K562 (cell line): ENCODE measurements around the gene FGF11. TPM values are rescaled to one million over a fixed set of nuclear protein-coding genes. Genes with fewer than 3 reads are reported as not detected.

Source experiments
- ATAC-seq: fragments of 200-7000 bp; cut with Tn5 transposase; 3 replicates; pipeline ENCODE4 v1.9.1; 2020; ENCODE audit warnings: moderate library complexity
- BruUV-seq: library from RNA; stranded (reverse); fragments of 400-500 nt; replicated peaks from 2 replicates; lab custom pipeline; 2021; lab: Mats Ljungman, UMichigan
- CTCF ChIA-PET: fragments of 300-600 bp; formaldehyde crosslinking; extraction: SDS; loops from one replicate; lab custom pipeline; 2021; ENCODE audit warnings: low intra/inter-chr PET ratio; lab: Yijun Ruan, JAX
- POLR2A ChIA-PET: fragments of 300-600, 350-650 bp; sonication (Branson Sonifier 250); formaldehyde crosslinking; extraction: SDS; loops from one replicate; lab custom pipeline; 2021; ENCODE audit warnings: antibody characterized with exemption, inconsistent platforms; lab: Yijun Ruan, JAX
- DNase-seq, 4 experiments: peaks; one replicate each; pipeline versions ENCODE4 v3.0.0 to v3.0.0-alpha.2; 2011 to 2018; ENCODE audit warnings: low spot score in 3 of 4, mixed read lengths in 3 of 4; ENCODE audit errors: extremely low read depth in 1 of 4
- FAIRE-seq: peaks from 2 replicates; lab custom pipeline; 2011; peaks lifted over from hg19 to GRCh38; lab: Jason Lieb, UNC
- H2AFZ ChIP-seq: 2 replicates; pipeline ENCODE4 v1.6.0; 2011; ENCODE audit warnings: low read depth, low read length, control low read depth, inconsistent platforms
- H3K27ac ChIP-seq: fragments of 200-600 bp; 3 replicates; pipeline ENCODE4 v1.8.0; 2011; ENCODE audit warnings: low read depth, mild to moderate bottlenecking, control low read depth, inconsistent platforms, low read length, moderate library complexity, mixed read lengths; ENCODE audit errors: extremely low read depth
- H3K27me3 ChIP-seq, 2 experiments: fragments of 300-600 bp in 1 of 2; 2 replicates in 1 of 2; 3 replicates in 1 of 2; pipeline versions ENCODE4 v1.6.0 to v1.8.0; 2011; ENCODE audit warnings: inconsistent platforms in 2 of 2, low read length in 2 of 2, mild to moderate bottlenecking in 1 of 2, mixed read lengths in 1 of 2, moderate library complexity in 1 of 2; ENCODE audit not compliant: control insufficient read depth in 2 of 2, insufficient read depth in 2 of 2
- H3K36me3 ChIP-seq: fragments of 300-600 bp; 3 replicates; pipeline ENCODE4 v1.8.0; 2011; ENCODE audit warnings: mild to moderate bottlenecking, low read length, inconsistent platforms; ENCODE audit not compliant: control insufficient read depth, insufficient read depth
- H3K4me1 ChIP-seq, 2 experiments: fragments of 200-600 bp in 1 of 2; replicated peaks in 1 of 2; 2 replicates in 1 of 2; 3 replicates in 1 of 2; pipeline versions ENCODE4 v1.5.1 to v1.8.0; 2011; ENCODE audit warnings: inconsistent platforms in 2 of 2, low read length in 2 of 2, mild to moderate bottlenecking in 1 of 2, mixed read lengths in 1 of 2, moderate library complexity in 1 of 2; ENCODE audit not compliant: control insufficient read depth in 2 of 2, insufficient read depth in 2 of 2
- H3K4me2 ChIP-seq: 2 replicates; pipeline ENCODE4 v1.6.1; 2011; ENCODE audit warnings: low read length, control low read depth, inconsistent platforms, mixed read lengths; ENCODE audit not compliant: insufficient read depth
- H3K4me3 ChIP-seq: fragments of 200-600 bp; sonication (generic), shearing (Covaris generic); 2 replicates; pipeline ENCODE4 v1.5.1; 2016; ENCODE audit warnings: control low read depth, inconsistent platforms
- H3K79me2 ChIP-seq: fragments of 200-600 bp; 3 replicates; pipeline ENCODE4 v1.8.0; 2011; ENCODE audit warnings: low read length, inconsistent platforms; ENCODE audit not compliant: control insufficient read depth, insufficient read depth
- H3K9ac ChIP-seq, 2 experiments: 2 replicates each; pipeline versions ENCODE4 v1.6.0 to v1.6.1; 2011; ENCODE audit warnings: low read depth in 2 of 2, low read length in 2 of 2, control low read depth in 1 of 2, inconsistent platforms in 1 of 2, mild to moderate bottlenecking in 1 of 2, mixed read lengths in 1 of 2; ENCODE audit not compliant: insufficient read depth in 1 of 2
- H3K9me1 ChIP-seq: one replicate; pipeline ENCODE4 v1.6.0; 2011; ENCODE audit warnings: inconsistent platforms, mild to moderate bottlenecking, low read length, moderate library complexity; ENCODE audit not compliant: control insufficient read depth, insufficient read depth
- H3K9me3 ChIP-seq: replicated peaks from 2 replicates; pipeline ENCODE4 v1.5.1; 2011; ENCODE audit warnings: low read depth, low read length, inconsistent platforms; ENCODE audit not compliant: control insufficient read depth, insufficient read depth
- H4K20me1 ChIP-seq: replicated peaks from 2 replicates; pipeline ENCODE4 v1.6.1; 2011; ENCODE audit warnings: low read length, inconsistent platforms, mixed read lengths; ENCODE audit not compliant: control insufficient read depth, insufficient read depth
- MBD2 ChIP-seq: sonication (generic); IDR thresholded peaks from 2 replicates; pipeline ENCODE4 v1.6.1; 2016; ENCODE audit warnings: low read depth, borderline replicate concordance
- MNT ChIP-seq, 2 experiments: fragments of 450-650 bp; conservative IDR thresholded peaks; 2 replicates each; pipeline ENCODE4 v1.6.1; 2017; ENCODE audit warnings: mild to moderate bottlenecking in 2 of 2, moderate library complexity in 2 of 2
- POLR2B ChIP-seq: fragments of 450-650 bp; IDR thresholded peaks from 2 replicates; pipeline ENCODE4 v1.6.1; 2018; ENCODE audit warnings: low read depth; ENCODE audit not compliant: partially characterized antibody
- POLR2G ChIP-seq: fragments of 200-400 bp; formaldehyde crosslinking; IDR thresholded peaks from 2 replicates; pipeline ENCODE4 v1.6.1; 2017; ENCODE audit warnings: low read depth, mild to moderate bottlenecking, antibody characterized with exemption, low read length, moderate library complexity
- TCF3 ChIP-seq: sonication (generic); formaldehyde crosslinking; IDR thresholded peaks from 2 replicates; pipeline ENCODE4 v1.4.0; 2020; ENCODE audit warnings: mild to moderate bottlenecking, missing genetic modification reagents
- WGBS: fragments of 100-300 bp; shearing (Covaris generic); methylation state at CpG from one replicate; pipeline ENCODE4 v1.1.6; 2016; ENCODE audit warnings: low coverage, mixed read lengths; ENCODE audit not compliant: insufficient coverage; ENCODE audit errors: missing lambda C conversion rate; 5-methylcytosine and 5-hydroxymethylcytosine counted together
- in situ Hi-C: fragments of 300-500 bp; cut with MboI; formaldehyde crosslinking; loops from 4 replicates; pipeline ENCODE4 v1.15.0; 2018; ENCODE audit warnings: inconsistent platforms, mixed read lengths
- intact Hi-C: fragments of 100-400 bp; cut with micrococcal nuclease; formaldehyde crosslinking; loops from 2 replicates; pipeline ENCODE4 v1.14.2; 2022
- polyA plus RNA-seq, 8 experiments: library from polyadenylated mRNA; depleted of rRNA in 4 of 8; stranded (reverse) in 5 of 8; unstranded in 3 of 8; fragments of >200 nt; fragmentation: Nextera tagmentation in 2 of 8; fragmentation: Illumina TruSeq in 1 of 8; extraction: Ambion mirVana in 2 of 8; extraction: Trizol in 1 of 8; gene quantifications; 2 replicates each; pipeline versions ENCODE4 v1.2.1 to v1.2.3, GENCODE V29; 2011 to 2014; ENCODE audit warnings: inconsistent platforms in 1 of 8, missing spikeins in 1 of 8
- total RNA-seq, 7 experiments: library from RNA; depleted of rRNA in 6 of 7; stranded (reverse); fragments of >200 nt in 6 of 7; fragmentation: Illumina TruSeq in 2 of 7; extraction: Trizol in 2 of 7; gene quantifications; 2 replicates each; pipeline versions ENCODE4 v1.2.1 to v1.2.3, GENCODE V29; 2011 to 2021; ENCODE audit warnings: low replicate concordance in 1 of 7

The FGF11 gene
- total and polyA plus RNA-seq, 9 of the 15 experiments (the other 6 are each of a cell fraction or from before 2014, with no cell fraction given), result 1.2 to 7.5 (median 3.0) TPM

GRCh38 chr17:7462474-7463371 lies 23.4 kb downstream of the FGF11 start (continued):
- TF ChIP-seq TCF3 (no peak), POLR2B (peak; percentile 36)

- Histone ChIP-seq H3K9ac (no peak overlapping the region; a peak in 1 of 4 replicates), H3K4me2 (no peak overlapping the region), H3K4me3 (no peak overlapping the region), H3K36me3 (peaks cover 37% of the 10 kb centered on the region; the same call in 1 of the 3 replicates), H3K27me3 (no peaks in the 10 kb centered on the region), H3K27ac (no peak overlapping the region), H2AFZ (no peak overlapping the region), H4K20me1 (no peaks in the 10 kb centered on the region), H3K4me1 (peaks cover 8 to 29% of the 10 kb centered on the region in 2 experiments), H3K9me3 (no peaks in the 10 kb centered on the region), H3K9me1 (no peaks in the 10 kb centered on the region), H3K79me2 (peaks cover 3% of the 10 kb centered on the region; the same call in 1 of the 3 replicates)
- DNase-seq (no peak), ATAC-seq (no peak), FAIRE-seq (no peak)
- 98% methylated on average over 8 of the region's 14 CpGs for WGBS
- ChIA-PET POLR2A (interaction anchor here (2.3 kb wide), 1 partner anchor 13 kb away, joined by 8 read pairs; no protein-coding TSS in a partner anchor), CTCF (no interaction called here)
- in situ Hi-C loops, result no loop called here
- intact Hi-C loops, result no loop called here
- BruUV-seq, result no TSS peak
- peak; percentile 2; the same call in 1 of the 2 replicates for TF ChIP-seq POLR2G
- TF ChIP-seq MBD2, result no peak
- no peak for TF ChIP-seq MNT (conservative IDR thresholded peaks at IDR 0.05)
Observed at GRCh38 chr17:7463372-7463846, 24.1 kb downstream of the FGF11 start.
